SW480 (cell line): ENCODE data around the gene CPVL.

Experiments
- DNase-seq: peaks from one replicate; pipeline ENCODE4 v3.0.0-alpha.2; 2016; ENCODE audit warnings: low spot score

The CPVL gene

GRCh38 chr7:29000717-29001076, 145.6 kb downstream of the CPVL start:
- DNase-seq = no peak

GRCh38 chr7:28999895-29000716, 146.2 kb downstream of the CPVL start:
- DNase-seq = no peak

- peak; percentile 11 for DNase-seq
Measured at GRCh38 chr7:28999427-28999826, 146.9 kb downstream of the CPVL start.

GRCh38 chr7:28998105-28998504, 148.2 kb downstream of the CPVL start:
- DNase-seq = no peak

- DNase-seq = no peak
Measured at GRCh38 chr7:28996836-28997235, 149.5 kb downstream of the CPVL start.

- no peak for DNase-seq
Measured at GRCh38 chr7:28993371-28993770, 153.0 kb downstream of the CPVL start.

GRCh38 chr7:28992798-28993197, 153.5 kb downstream of the CPVL start:
- no peak for DNase-seq

- no peak for DNase-seq
Measured at GRCh38 chr7:28990200-28990960, 156.0 kb downstream of the CPVL start.

- DNase-seq = no peak
Measured at GRCh38 chr7:28989211-28989980, 156.9 kb downstream of the CPVL start.

- no peak for DNase-seq
Measured at GRCh38 chr7:28988810-28989209, 157.5 kb downstream of the CPVL start.

GRCh38 chr7:28988091-28988490, 158.2 kb downstream of the CPVL start:
- DNase-seq = no peak

- DNase-seq = no peak
Measured at GRCh38 chr7:28986765-28987110, 159.6 kb downstream of the CPVL start.

GRCh38 chr7:28986028-28986764, 160.1 kb downstream of the CPVL start:
- no peak for DNase-seq

GRCh38 chr7:28984631-28985030, 161.7 kb downstream of the CPVL start:
- peak; percentile 46 for DNase-seq

- no peak for DNase-seq
Measured at GRCh38 chr7:28984217-28984616, 162.1 kb downstream of the CPVL start.

GRCh38 chr7:28983396-28984190, 162.7 kb downstream of the CPVL start:
- no peak for DNase-seq

GRCh38 chr7:28981161-28981465, 165.2 kb downstream of the CPVL start:
- DNase-seq = no peak

- no peak for DNase-seq
Measured at GRCh38 chr7:28980451-28981160, 165.7 kb downstream of the CPVL start.

GRCh38 chr7:28979776-28980175, 166.6 kb downstream of the CPVL start:
- no peak for DNase-seq

GRCh38 chr7:28977881-28978280, 168.5 kb downstream of the CPVL start:
- no peak for DNase-seq

GRCh38 chr7:28976022-28976421, 170.3 kb downstream of the CPVL start:
- peak; percentile 15 for DNase-seq
